HUES64 (cell line): ENCODE results near the gene ARHGAP11A.

ENCODE experiments used
- H3K27ac ChIP-seq: 2 replicates; pipeline ENCODE4 v1.7.0; 2013; ENCODE audit warnings: low read depth, low read length, inconsistent platforms
- H3K27me3 ChIP-seq: 2 replicates; pipeline ENCODE4 v1.6.1; 2013; ENCODE audit warnings: mild to moderate bottlenecking, low read length; ENCODE audit not compliant: insufficient read depth
- H3K36me3 ChIP-seq: 2 replicates; pipeline ENCODE4 v1.6.1; 2013; ENCODE audit warnings: mild to moderate bottlenecking, low read length; ENCODE audit not compliant: insufficient read depth
- H3K4me1 ChIP-seq: 2 replicates; pipeline ENCODE4 v1.6.1; 2013; ENCODE audit warnings: mild to moderate bottlenecking, low read length, moderate library complexity; ENCODE audit not compliant: insufficient read depth
- H3K4me3 ChIP-seq: 2 replicates; pipeline ENCODE4 v1.5.1; 2013; ENCODE audit warnings: mild to moderate bottlenecking, low read length, moderate library complexity
- H3K9ac ChIP-seq: 2 replicates; pipeline ENCODE4 v1.6.1; 2013; ENCODE audit warnings: mild to moderate bottlenecking, low read depth, low read length
- H3K9me3 ChIP-seq: 2 replicates; pipeline ENCODE4 v1.6.1; 2013; ENCODE audit warnings: low read depth, low read length; ENCODE audit not compliant: insufficient read depth
- WGBS: fragments of 150-250, 120-280 bp; methylation state at CpG from one replicate; pipeline ENCODE4 v1.1.7; 2013; ENCODE audit warnings: missing lambda C conversion rate; 5-methylcytosine and 5-hydroxymethylcytosine counted together

Gene ARHGAP11A

DNA sequence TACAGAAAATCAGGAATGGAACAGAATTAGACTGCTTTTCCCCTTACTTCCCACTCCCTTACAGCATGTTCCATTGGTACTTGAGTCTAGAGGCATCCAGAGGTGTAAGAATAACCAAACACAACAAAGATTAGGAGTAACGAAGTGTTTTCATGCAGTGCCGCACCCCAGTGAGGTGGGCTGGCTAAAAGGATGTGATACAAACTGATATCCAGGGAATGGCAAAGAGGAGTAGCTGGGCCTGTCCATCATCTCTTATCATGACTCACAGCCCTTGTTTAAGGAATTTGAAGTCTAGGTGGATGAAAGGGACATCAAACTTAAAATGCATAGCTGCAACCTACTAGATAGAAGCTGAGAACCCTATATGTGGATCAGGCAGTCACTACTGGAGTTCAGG, 42.6 kb downstream of the ARHGAP11A start:
- H3K4me1 ChIP-seq, result peaks cover 10% of the 10 kb centered on the region
- H3K36me3 ChIP-seq, result no peaks in the 10 kb centered on the region
- H3K27ac ChIP-seq, result no peak overlapping the region
- H3K9ac ChIP-seq, result no peak overlapping the region
- H3K4me3 ChIP-seq, result no peak overlapping the region
- H3K9me3 ChIP-seq, result no peaks in the 10 kb centered on the region
- no peaks in the 10 kb centered on the region for H3K27me3 ChIP-seq
- 94% methylated on average over 2 of the region's 2 CpGs for WGBS

DNA sequence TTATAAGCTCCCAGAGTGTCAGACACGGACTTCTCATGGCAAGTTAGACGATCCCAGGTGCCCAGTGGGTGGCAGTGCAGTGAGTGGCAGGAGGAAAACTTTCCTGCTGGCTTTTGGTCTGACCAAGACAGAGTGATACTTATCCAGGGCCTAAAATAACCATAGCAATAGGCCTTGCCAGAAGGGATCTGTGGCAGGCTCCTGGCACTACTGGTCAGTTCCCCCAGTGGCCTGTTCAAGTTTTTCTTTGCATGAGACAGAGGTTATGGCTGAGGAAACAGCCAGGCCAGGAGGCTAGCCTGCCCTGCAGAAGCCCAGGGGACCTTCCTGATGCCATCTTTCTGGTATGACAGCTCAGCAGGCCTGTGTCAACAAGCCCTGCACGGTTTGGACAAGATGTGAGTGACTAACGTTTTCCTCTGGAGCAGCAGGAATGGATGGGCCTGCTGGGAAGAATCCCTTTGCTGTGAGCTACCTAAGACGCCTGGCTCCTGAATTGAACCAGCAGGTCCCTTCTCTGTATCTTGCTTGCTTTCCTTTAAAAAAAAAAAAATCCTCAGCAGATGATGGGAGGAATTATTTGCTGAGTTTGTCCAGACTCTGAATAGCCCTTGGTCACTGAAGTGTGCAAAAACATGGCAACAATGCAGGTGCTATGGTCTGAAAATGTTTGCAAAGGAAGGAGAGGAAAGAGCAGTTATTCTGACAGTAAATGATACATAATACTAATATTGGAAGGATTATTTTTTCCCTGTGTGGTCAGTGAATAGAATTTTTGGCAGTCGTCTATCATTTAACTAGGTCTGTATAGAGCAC, 44.2 kb downstream of the ARHGAP11A start:
- WGBS, result 69% methylated on average over 6 of the region's 6 CpGs

DNA sequence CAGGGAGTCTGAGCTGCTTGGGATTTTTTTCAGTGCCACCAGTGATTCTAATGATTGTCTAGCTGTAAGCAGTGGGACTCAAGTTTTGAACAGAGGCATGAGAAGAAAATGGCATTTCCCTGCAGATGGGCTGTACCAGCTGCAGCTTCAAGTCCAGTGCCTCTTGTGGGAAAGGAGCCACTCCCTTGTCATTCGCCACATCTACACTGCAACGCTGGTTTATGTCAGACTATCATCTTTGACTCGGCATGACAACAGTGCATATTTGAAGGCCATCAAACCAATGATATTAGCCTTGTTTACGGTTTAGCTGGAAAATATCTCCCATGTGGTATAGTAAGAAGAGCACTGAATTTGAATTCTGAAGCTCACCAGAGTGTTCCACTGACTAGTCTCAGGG, 48.4 kb downstream of the ARHGAP11A start:
- 87% methylated on average over 4 of the region's 4 CpGs for WGBS
- H3K4me3 ChIP-seq, result no peak overlapping the region

More for the DNA sequence above, 44.2 kb downstream of the ARHGAP11A start:
- Histone ChIP-seq H3K9ac (no peak overlapping the region), H3K4me3 (no peak overlapping the region), H3K27ac (no peak overlapping the region), H3K36me3 (no peaks in the 10 kb centered on the region), H3K4me1 (peaks cover under 1% of the 10 kb centered on the region; the same call in 1 of the 2 replicates), H3K9me3 (no peaks in the 10 kb centered on the region), H3K27me3 (no peaks in the 10 kb centered on the region)

DNA sequence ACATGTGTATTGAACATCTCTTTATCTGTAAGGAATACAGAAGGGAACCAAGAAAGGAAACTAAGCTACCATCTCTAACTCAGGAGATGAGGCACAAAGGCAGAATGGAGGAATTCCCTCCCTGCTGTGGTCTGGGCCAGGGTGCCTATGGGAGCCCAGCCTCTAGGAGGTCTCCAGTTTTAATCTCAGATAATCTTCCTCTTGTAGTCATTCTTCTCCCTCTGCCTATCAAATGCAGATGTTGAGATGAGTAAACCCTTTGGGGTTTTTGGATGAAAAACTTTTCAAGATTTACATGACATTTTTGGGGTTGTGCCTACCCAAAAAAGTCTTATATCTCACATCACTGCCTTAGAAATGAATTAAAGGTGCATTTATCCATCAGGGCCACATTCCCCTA, 49.5 kb downstream of the ARHGAP11A start:
- no peak overlapping the region for H3K4me3 ChIP-seq
- no peak overlapping the region for H3K27ac ChIP-seq
- H3K4me1 ChIP-seq, result peaks cover 17% of the 10 kb centered on the region
- H3K27me3 ChIP-seq, result no peaks in the 10 kb centered on the region
- H3K9ac ChIP-seq, result no peak overlapping the region
- H3K9me3 ChIP-seq, result no peaks in the 10 kb centered on the region
- H3K36me3 ChIP-seq, result no peaks in the 10 kb centered on the region

More for the DNA sequence above, 48.4 kb downstream of the ARHGAP11A start:
- Histone ChIP-seq H3K9me3 (no peaks in the 10 kb centered on the region), H3K27me3 (no peaks in the 10 kb centered on the region), H3K36me3 (no peaks in the 10 kb centered on the region), H3K4me1 (peaks cover 6% of the 10 kb centered on the region), H3K27ac (no peak overlapping the region), H3K9ac (no peak overlapping the region)

DNA sequence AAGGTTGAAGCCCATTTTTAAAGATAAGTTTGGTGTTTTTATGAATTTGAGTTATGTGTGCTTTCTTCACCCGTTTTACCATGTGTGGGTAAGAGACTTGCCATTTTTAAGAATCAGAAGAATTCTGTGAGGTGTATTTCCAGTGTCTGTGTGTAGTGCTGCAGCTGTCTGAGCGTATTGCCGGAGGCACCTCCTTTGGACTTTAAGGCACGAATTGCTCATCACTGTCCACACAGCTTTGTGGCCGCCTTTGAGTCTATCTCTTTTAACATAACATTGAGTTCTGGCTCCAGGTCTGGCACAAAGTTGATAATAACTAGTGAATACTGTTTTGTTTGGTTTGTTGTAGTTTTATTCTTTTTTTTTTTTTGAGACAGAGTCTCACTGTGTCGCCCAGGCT, 52.0 kb downstream of the ARHGAP11A start:
- H3K27ac ChIP-seq, result no peak overlapping the region
- H3K36me3 ChIP-seq, result no peaks in the 10 kb centered on the region
- peaks cover 27% of the 10 kb centered on the region for H3K4me1 ChIP-seq
- H3K27me3 ChIP-seq, result no peaks in the 10 kb centered on the region
- H3K4me3 ChIP-seq, result no peak overlapping the region
- H3K9ac ChIP-seq, result no peak overlapping the region
- WGBS, result 95% methylated on average over 6 of the region's 6 CpGs
- no peaks in the 10 kb centered on the region for H3K9me3 ChIP-seq

DNA sequence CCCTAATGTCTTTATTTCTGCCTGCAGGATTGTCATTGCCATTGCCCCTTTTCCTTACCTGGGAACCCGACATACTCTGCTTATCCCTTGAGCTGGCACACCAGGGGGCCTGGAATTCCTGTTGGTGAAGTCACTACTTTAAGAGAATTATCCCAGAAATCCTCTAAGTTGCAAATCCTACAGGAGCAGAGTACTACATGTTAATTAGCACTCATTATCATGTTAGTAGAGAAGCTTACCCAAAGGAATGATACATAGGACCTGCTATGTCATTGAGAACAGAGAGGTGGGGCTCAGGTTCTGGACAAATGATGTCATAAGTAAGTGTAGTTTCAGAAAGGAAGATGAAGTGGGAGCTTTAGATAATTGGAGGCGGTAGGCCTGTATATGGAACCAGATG, 53.6 kb downstream of the ARHGAP11A start:
- no peak overlapping the region for H3K4me3 ChIP-seq
- peaks cover 27% of the 10 kb centered on the region for H3K4me1 ChIP-seq
- WGBS, result 37% methylated on average over 2 of the region's 2 CpGs
- H3K9ac ChIP-seq, result no peak overlapping the region
- H3K27me3 ChIP-seq, result no peaks in the 10 kb centered on the region
- no peaks in the 10 kb centered on the region for H3K9me3 ChIP-seq
- no peaks in the 10 kb centered on the region for H3K36me3 ChIP-seq
- H3K27ac ChIP-seq, result peak overlapping the region; percentile 66

DNA sequence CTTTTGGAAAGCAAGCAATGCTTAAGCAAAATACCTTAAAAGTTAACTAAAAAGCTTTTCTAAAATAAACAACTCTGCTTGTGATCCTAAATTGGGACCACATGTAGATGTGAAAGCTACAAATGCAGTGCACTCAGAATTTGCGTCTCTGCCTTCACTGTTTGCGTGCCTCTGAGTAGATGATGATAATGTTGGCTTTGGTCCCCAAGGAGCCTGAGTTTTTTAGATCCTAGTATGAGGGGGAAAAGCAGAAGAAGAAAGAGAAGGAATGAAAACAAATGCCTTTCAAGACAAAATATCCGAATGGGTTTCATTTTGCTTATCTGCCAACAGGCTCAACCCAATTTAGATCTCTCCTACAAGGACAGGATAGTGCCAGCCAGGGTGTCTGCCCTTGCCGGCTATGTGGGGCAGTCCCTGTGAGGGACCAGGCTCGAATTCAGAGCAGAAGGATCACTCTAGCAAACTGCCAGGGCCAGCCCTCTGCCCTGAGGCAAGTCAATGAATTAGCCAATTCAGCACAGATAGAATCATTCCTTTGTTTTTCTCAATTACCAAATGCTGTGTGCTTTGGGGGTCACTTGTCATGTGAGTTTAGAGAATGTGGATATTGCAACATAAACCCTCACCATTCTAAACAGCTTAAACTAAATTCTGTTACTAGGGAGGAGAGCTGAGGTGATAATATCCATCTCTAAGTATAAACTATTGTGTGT, 54.8 kb downstream of the ARHGAP11A start:
- H3K4me1 ChIP-seq, result peaks cover 27% of the 10 kb centered on the region
- H3K36me3 ChIP-seq, result no peaks in the 10 kb centered on the region
- peak overlapping the region; percentile 2; the same call in 1 of the 2 replicates for H3K27ac ChIP-seq
- 52% methylated on average over 5 of the region's 5 CpGs for WGBS
- no peak overlapping the region for H3K9ac ChIP-seq
- no peaks in the 10 kb centered on the region for H3K27me3 ChIP-seq
- no peak overlapping the region for H3K4me3 ChIP-seq
- H3K9me3 ChIP-seq, result no peaks in the 10 kb centered on the region

DNA sequence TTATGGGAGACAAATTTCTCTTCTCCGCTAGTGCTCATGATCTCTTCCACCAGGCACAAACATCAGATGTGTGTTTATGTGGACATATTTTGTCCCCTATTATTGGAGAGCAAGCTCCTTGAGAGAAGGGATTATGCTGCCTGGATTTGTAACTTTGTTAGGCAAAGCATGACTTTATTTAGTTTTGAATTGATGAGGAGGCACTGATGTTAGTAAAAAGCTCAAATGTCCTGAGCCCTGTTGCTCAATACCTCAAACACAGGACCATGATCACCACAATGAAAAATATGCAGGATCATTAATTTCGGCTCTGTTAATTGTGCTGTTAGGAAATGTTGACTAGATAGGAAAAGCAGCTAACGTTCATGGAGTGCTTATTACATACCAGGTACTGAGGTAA, 55.3 kb downstream of the ARHGAP11A start:
- Histone ChIP-seq H3K27ac (0 out of 2 replicates have a peak overlapping the region, but pooled peaks have one; percentile 2), H3K9ac (no peak overlapping the region), H3K4me1 (peaks cover 27% of the 10 kb centered on the region), H3K27me3 (no peaks in the 10 kb centered on the region), H3K4me3 (no peak overlapping the region), H3K9me3 (no peaks in the 10 kb centered on the region), H3K36me3 (no peaks in the 10 kb centered on the region)
- WGBS, result 100% methylated on average over 1 of the region's 3 CpGs

DNA sequence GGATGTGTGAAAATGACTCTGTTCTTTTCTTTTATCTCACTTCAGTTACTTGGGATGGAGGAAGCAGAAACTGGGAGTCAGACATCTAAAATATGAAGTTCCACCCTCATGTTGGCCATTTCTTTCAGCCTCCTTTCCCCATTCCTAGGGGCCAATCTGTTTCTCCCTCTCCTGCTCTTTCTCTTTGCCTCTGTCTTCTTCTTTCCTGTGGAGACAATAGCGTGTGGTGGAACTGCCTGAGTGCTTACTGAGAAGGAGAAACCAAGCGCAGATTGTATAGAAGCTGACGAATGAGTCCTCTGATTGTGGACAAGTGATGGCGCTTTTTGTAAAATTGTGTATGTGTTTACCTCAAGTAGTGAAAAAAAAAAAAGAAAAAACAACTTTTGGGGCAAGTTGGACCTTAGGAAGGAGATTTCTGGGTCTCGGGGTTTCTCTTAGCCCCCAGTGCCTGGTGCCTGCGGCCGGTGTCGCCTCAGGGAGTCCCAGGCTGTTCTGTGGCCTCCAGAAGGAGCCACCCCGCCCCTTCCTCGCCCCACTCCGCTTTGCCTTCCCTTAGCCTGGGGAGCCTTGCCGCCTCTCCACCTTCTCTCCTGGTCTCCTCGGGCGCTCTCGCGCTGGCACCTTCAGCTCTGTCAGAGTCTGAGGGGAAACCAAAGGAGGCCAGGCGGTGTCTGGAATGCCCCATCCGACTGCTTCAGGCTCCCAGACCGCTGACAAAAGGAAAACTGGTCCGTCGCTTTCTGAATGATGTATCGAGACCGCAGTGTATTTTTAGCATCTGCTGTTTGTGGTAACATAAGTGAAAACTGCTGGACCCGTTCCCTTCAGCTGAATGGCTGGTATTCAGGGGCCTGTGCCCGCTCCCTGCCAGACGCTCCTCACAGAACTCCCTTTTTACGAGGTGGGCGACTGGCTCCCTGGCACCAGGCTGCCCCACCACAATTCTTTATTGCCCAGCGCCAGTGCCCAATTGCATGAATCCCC, 56.3 kb downstream of the ARHGAP11A start:
- no peak overlapping the region for H3K27ac ChIP-seq
- H3K4me1 ChIP-seq, result peaks cover 27% of the 10 kb centered on the region
- no peak overlapping the region for H3K4me3 ChIP-seq
- no peaks in the 10 kb centered on the region for H3K36me3 ChIP-seq
- H3K9ac ChIP-seq, result no peak overlapping the region
- WGBS, result 93% methylated on average over 29 of the region's 29 CpGs
- H3K9me3 ChIP-seq, result no peaks in the 10 kb centered on the region
- no peaks in the 10 kb centered on the region for H3K27me3 ChIP-seq

DNA sequence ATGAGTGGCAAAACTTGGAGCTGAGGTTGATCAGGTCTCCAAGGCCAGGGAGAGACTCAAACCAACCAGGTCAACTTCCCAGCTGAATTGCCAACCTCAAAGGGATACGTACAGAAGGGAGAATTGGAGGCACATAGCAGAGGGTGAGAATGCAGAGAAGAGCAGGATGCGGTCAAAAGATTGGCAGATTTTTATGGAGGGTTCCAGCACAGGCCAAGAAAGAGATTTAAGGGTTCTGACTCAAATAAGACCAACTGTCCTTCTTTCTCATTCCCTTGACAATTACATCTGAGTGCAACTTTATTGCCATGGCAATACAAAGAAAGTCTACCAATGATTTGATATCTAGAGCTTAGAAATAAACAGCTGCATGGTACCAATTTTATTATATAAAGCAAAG, 59.4 kb downstream of the ARHGAP11A start:
- Histone ChIP-seq H3K4me3 (no peak overlapping the region), H3K27me3 (no peaks in the 10 kb centered on the region), H3K9me3 (no peaks in the 10 kb centered on the region), H3K36me3 (no peaks in the 10 kb centered on the region), H3K27ac (no peak overlapping the region), H3K4me1 (peaks cover 23% of the 10 kb centered on the region), H3K9ac (no peak overlapping the region)
- WGBS, result 92% methylated on average over 2 of the region's 2 CpGs
